GM18507 (cell line): Measurements from ENCODE around the gene ARHGAP42.

Experiments used
- DNase-seq: peaks from one replicate; pipeline ENCODE4 v3.0.0; 2011; ENCODE audit warnings: low read depth; ENCODE audit not compliant: insufficient read length; ENCODE audit errors: extremely low spot score
- FAIRE-seq: peaks from 2 replicates; lab custom pipeline; 2011; peaks lifted over from hg19 to GRCh38; lab: Jason Lieb, UNC

ARHGAP42 gene

DNA sequence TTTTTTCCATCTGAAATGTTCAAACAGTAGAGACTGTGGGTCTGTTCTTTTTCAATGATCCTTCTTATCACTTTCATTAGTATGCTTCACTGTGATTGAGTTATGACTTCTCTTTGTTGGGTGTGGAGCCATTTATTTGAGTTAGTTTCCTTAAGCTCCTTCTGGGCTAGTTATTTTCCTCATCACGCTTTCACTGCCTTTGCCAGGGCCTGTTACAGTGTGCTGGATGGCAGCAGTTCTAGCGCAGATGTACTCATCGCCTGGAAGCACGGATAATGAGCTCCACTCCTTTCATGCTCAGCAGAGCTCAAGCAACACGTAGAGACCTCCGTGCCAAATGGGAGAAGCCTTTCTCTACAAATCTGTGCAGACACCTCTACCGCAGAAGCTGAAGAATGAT, 7.0 kb upstream of the ARHGAP42 start:
- no peak for FAIRE-seq
- DNase-seq: no peak

DNA sequence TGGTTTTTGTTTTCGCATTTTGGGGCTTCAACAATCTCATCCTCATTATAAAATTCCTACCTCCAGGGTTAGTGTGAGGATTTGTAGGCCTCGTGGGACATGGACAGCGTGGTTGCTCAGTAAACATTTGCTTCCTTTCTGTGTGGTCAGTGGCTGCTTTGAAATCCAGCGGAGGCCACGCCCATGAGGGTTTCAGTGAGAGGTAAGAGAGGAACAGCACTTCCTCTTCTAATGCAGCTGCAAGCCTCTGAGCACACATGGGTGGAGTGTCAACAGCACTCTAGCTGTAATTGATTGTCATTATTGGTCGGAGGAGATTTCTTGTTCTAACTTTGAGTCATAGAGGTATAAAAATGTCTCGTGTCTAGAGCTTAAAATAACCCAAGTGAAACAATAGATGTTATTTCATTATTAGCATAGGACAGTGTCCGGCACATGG, 6.0 kb upstream of the ARHGAP42 start:
- peak; percentile 98 for FAIRE-seq
- peak; percentile 78 for DNase-seq

DNA sequence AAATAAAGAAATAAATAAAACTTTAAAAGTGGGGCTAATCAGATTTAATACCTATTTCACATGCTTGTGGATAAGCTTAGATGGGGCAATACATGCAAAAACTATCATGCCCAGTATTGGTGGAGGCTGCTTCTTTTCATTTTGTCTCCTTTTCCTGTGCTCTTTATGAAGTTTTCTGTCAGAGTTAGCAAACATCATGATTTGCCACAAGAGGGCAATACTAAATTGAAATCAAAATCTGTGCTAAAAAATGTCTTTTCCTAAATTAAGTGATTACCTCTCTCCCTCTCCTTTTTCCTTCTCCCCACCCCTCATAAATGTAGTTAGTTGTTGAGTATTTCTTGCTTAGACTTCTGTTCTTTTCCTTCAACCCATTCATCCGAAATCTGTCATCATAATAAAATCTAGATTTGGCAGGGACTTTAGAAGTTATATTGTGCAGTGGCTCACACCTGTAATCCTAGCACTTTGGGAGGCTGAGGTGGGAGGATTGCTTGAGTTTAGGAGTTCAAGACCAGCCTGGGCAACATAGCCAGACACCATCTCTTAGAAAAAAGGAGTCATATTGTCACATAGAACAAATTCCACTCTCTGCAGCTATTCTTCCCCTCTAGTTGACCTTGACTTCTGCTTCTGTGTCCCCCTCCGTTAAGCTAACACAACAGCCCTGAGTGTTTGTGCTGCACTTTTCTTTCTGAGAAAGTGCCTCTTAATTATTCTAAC, 4.7 kb upstream of the ARHGAP42 start:
- FAIRE-seq (peak; percentile 18), DNase-seq (no peak)

DNA sequence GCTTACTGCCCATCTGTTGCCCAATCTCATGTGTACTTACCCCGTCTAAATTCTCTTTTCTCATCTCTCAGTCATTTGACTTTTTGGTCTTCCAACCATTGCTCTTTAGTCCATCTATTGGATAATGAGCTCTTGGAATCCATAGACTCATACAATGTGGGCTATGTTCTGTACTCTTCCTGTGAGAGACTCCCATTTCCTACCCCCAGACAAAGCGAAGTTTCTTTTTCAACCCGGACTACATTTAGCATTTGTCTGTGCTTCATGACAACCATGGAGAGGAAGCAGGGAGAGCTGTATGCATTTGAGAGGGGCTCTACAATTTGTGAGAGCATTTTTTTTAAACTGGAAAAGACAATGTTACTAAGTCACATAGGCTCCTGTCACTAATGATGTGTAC, 4.0 kb upstream of the ARHGAP42 start:
- DNase-seq: no peak
- FAIRE-seq: no peak

DNA sequence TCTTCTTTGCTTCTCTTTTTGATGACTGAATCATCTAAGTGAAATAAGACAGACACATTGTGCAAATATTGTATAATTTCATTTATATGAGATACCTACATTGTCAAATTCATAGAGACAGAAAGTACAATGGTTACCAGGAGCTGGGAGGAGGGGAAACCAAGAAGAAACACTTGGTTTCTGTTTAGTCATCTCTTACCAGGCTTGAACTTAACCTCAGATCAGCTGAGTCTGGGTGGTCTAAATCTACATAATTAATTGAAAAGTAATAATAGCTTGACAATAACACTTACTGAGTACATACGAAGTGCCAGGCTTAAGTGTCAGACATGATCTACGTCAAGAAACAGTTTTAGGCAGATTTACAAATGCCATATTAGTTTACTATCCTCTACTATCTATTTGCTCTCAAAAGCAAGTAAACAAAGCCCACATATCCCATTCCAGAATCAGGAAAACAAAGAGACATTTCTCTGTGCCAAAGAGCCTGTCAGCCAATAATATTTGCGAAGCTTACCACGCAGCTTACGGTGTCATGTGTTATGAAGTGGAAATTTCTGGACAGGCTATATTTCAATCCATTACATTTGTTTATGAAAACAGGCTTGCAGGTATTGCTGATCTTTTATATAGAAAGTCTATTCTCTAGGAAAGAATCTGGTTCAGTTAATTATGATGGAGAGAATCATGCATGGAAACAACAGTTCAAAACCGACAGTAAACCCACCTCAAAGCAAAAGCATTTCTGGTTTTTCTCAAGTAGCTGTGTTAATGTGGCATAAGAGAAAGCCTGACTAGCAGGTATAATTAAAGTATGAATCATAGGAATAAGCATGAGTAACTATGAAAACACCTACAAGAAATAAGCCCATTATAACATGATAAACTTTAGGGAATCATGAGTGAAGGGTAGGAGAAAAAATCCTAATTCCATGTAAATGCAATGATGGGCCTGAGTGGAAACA, 2.7 kb upstream of the ARHGAP42 start:
- DNase-seq: no peak
- peak; percentile 41 for FAIRE-seq

DNA sequence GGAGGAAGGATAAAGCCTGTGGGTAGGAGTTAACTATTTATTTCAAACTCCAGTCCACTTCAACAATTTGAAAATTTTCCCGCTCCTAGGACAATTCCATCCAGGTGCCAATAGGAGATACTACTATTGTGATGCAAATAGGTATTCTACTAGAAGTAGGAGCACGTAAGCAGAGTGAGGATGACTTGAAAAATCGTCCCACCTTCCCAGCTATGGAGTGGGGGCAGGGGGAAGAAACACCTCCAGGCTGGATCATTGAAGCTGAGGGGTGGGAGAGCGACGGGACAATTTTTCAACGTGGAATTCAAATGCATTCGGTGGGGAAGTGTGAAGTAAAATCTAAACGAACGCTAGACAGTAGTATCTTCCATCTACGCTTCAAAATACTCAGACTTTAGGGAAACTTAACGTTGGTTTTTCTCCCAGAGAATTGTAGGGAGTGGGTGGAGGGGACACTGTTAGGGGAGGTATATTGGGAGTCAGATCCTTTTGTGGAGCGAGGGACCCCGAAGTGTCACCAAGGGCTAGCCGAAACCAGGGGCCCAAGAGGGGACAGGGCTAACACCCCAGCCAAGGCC, 523 bp upstream of the ARHGAP42 start:
- no peak for FAIRE-seq
- no peak for DNase-seq

DNA sequence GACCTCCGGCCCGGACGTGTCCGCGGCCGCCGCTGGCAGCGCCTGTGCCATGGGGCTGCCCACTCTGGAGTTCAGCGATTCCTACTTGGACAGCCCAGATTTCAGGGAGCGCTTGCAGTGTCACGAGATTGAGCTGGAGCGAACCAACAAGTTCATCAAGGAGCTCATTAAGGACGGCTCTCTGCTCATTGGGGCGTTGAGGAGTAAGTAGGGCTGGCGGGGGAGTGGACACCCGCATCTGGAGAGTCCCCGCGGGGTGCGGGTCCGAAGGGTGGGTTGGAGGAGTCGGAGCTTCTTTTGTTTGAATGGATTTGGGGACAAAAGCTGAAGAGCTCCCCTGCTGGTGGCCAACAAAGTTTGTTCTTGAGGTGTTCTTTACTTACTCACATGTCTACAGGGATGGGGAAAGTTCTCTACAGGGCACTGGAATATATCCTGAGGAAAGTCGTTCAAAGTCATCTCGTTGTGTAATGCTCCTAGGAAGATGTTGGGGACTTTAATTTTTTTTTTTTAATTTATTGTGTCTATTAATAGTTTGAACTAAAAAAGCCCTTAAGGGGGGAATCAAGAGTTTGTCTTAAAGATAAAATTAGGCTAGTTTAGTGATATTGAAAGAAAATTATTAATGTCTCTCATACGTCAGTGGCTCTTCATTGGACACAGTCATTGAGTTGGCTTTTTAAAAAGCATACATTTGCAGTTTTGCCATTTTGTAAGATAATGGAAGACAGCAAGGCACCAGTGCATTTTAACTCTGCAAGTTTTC, 725 bp downstream of the ARHGAP42 start:
- no peak for DNase-seq
- FAIRE-seq: peak; percentile 50

DNA sequence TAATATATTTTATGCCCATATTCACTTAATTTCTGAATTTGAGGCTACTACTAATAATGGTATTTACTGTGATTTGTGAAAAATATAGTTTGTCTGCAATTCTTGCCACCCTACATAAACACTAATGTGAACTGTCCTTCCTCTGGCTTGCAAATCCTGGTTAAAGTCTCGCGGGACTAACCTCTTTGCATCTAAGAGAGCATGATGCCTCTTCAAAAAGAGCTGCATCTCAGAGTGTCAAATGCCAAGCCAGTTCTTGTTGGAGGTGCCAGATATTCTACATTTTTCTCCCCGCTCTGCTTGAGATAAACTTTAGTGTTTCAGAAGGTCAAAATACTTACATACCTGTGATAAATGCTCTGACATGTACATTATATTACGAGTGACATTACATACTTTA, 2.1 kb downstream of the ARHGAP42 start:
- FAIRE-seq (no peak), DNase-seq (no peak)

DNA sequence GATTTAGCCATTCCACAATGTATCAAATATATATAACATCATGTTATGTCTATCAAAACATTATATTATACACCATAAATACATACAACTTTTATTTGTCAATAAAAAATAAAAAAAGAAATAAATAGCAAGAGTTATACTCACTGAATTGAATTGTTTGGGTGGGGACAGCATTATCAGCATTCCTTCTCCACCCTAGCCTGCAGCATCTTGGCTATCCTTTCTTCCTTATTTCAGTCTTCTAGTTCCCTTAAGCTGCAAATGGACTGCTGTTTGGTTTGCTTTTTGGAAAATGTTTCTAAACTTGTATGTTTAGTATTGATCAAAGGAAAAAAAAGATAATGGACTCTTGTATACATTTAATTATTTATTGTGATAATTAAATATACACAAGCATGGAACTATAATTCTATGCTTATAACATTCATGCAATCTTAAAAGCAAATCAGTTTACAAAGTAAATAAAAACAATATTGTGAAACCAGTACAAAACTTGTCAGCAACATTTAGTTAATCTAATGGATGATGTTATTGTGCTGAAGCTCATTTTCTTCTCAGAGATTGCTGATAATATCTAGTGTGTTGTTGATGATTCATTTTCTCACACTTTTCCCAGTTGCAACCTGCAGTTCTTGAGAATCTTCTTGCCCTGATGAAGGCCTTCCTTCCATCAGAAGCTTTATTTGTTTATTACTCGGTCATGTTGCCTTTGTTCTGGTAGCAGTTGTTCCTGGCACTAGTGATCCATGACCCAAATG, 5.0 kb downstream of the ARHGAP42 start:
- FAIRE-seq: no peak
- no peak for DNase-seq

DNA sequence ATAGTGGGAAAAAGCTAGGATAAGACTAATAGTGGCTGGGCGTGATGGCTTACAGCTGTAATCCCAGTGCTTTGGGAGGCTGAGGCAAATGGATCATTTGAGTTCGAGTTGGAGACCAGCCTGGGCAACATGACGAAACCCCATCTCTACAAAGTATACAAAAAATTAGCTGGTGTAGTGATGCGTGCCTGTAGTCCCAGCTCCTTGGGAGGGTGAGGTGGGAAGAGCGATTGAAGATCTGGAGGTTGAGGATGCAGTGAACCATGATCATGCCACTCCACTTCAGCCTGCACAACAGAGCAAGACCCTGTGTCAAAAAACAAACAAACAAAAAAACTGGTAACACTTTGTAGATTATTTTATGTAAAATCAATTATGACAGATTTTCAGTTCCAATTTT, 8.8 kb downstream of the ARHGAP42 start:
- FAIRE-seq (no peak), DNase-seq (no peak)

DNA sequence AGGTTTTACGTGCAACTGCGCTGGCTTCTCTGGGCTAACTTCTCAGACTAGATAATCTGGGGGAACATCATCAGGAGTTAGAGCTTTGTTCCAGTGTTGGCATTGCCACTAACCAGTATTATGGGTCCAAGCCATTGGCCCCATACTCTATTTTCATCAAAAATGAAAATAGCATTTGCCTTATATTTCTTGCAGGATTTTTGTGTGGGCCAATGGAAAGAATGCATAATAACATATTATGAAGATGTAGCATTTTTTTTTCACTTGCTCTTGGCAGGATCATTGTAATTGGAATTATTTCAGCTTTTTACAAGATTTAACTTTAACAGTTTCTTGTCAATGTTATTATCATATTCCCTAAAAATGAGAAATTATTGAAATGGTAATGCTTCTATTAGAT, 16.1 kb downstream of the ARHGAP42 start:
- FAIRE-seq: no peak

DNA sequence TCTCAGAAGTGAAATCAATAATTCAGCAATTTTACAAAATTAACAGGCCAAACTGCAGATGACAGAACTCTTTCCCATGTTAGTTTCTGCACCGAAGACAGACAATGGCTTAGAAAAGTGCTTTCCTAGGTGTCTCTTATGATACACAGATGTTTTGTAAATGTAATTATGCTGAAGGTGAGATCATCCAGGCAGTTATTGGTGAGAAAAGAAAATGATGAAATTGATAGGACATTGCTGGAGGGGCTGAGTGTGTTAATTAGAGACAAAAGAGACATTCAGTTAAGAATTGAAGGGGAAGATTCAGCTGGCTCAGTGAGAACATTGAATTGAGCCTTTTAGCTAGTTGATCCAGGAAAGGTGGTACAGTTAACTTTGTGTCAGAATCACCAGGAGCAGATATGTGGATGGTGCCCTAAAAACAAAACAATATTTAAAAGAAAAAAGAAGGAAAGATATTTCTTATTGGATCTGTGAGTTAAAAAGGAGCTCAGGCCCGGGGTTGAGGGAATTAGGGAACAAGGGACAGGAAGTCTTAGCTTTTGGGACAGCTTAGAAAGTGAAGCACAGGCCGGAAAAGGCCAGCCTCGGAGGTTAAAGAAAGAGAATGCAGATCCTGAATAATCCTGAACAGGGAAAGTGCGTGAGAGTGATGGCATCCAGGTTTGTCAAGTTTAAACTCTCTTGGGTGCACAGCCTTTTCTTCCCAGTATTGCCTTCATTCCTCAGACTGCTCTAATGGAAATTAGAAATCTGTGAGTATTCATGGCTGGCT, 16.9 kb downstream of the ARHGAP42 start:
- no peak for FAIRE-seq
- no peak for DNase-seq

More for the DNA sequence above, 16.1 kb downstream of the ARHGAP42 start:
- DNase-seq: no peak

DNA sequence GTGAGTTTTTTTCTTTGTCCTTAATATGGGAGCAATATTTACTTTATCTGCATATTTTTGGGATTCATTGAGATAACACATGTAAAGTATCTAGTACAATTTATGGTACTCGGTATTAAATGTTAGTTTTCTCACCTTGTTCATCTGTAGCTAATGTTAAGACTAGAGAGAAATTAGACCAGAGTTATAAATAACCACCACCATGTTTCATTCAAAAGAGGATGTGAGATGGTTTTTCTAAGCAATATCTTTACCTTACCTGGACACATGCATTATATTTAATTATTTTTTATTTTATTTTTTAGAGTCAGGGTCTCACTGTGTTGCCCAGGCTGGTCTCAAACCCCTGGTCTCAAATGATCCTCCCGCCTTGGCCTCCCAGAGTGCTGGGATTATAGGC, 18.4 kb downstream of the ARHGAP42 start:
- FAIRE-seq: no peak
- DNase-seq: no peak

DNA sequence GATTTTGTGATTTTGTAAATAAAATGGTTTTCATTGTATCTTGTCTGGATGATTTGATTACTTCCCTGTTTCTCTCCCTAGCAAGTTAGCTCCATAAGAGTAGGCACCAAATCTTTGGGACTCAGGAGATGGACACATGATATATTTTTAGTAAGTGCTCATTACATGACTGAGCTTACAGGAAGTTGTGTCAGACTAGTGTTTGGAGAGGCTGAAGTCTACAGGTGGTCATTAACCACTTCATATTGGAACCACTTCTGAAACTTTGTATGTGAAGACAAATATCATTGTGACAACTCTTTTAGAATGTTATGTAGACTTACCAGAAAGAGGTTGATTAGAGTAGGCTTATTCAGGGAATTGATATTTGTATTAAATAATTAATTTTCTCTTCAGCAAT, 19.1 kb downstream of the ARHGAP42 start:
- FAIRE-seq: no peak
- no peak for DNase-seq

DNA sequence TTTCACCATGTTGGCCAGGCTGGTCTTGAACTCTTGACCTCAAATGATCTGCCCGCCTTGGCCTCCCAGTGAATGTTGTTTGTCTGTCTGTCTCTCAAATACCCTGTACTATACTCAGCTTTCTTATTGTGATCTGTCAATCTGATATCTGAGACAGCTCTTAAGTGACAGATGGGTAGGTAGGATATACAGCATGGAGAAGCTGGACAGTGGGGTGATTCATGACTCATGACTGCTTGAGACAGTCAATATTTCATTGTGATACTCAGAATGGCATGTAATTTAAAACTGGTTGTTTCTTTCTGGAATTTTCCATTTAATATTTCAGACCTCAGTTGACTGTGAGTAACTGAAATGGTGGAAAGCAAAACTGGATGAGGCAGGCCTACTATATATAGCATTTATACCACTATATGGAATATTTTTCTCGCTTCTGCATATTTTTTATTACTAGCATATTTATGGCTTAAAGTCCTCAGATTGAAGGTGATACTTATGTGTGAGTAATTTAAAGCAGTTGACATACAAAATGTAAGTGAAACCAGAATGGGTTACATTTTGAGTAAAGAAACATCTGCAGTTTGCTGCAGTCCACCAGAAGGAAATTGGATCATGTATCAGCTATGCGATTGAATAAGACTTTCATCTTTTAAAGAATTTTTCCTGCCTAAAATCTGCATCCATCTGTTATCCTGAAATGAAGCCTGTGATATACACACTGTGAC, 22.3 kb downstream of the ARHGAP42 start:
- FAIRE-seq (peak; percentile 33), DNase-seq (no peak)

DNA sequence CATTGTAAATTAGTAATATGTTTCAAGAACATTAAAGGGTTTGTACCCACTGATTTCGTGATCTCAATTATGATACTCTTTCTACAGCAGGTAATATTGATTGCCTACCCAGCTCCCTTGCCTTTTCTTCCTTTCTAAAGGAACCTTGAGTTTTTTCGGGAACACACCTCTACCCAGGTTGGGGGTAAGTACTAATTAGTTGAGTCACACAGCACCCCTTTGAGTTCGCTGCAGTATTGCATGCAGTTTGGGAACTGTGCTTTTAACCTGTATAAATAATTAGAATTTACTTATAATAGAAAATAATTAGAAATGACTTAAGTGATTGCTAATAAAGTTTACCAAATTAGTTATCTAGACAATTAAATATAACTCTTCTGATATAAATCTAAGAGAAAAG, 24.9 kb downstream of the ARHGAP42 start:
- FAIRE-seq (no peak), DNase-seq (no peak)

DNA sequence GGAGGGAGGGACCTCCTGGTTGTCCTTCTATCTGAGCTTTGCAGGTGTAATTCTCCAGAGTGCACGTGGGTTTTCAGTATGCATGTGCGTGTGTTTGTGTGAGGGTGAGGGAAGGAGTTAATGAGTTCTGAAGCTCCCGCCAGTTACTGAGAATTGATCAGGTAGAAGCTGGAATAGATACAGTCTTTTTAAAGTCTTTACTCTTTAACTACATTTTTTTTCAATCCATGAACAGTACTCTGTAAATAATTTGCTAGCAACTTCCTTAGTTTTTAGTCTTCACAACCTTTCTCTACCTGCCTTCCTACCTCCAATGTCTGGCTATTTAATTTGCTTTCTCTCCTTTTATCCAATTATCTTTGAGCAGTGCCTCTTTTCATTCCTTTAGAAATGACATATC, 25.5 kb downstream of the ARHGAP42 start:
- FAIRE-seq (no peak), DNase-seq (no peak)
